Fibroblast of gingiva (primary cell): ENCODE measurements around the gene PCDHA6.
"Not testable (repeated sequence)": the region's sequence is repeated elsewhere in the genome, so short reads cannot be mapped to it uniquely, and the experiment has no call there.

Experiments used
- DNase-seq: peaks from one replicate; pipeline ENCODE4 v3.0.0-alpha.2; 2011; ENCODE audit warnings: low read depth

The PCDHA6 gene

GRCh38 chr5:140862441-140863295 lies 34.9 kb downstream of the PCDHA6 start:
- no peak for DNase-seq

GRCh38 chr5:140868721-140869554 lies 41.2 kb downstream of the PCDHA6 start, which contains the start of gene PCDHA11:
PCDHA11 (plus strand) TSS chr5:140868957; CDS start chr5:140869104, 147 bp downstream.
- DNase-seq, result no peak

- DNase-seq, result no peak
Measured at GRCh38 chr5:140869555-140869886, 41.8 kb downstream of the PCDHA6 start.

- no peak for DNase-seq
Measured at GRCh38 chr5:140870221-140871201, 42.8 kb downstream of the PCDHA6 start.

- no peak for DNase-seq
Measured at GRCh38 chr5:140875085-140876065, 47.6 kb downstream of the PCDHA6 start, which contains the start of gene PCDHA12. PCDHA12 (plus strand) TSS chr5:140875308; CDS start chr5:140875473, 165 bp downstream.

GRCh38 chr5:140876541-140877261 lies 48.9 kb downstream of the PCDHA6 start:
- not testable (repeated sequence) for DNase-seq

- DNase-seq, result no peak
Measured at GRCh38 chr5:140877262-140877581, 49.5 kb downstream of the PCDHA6 start.
